A549 (cell line): Measurements from ENCODE around the gene OPA3.

Source experiments
- CEBPB ChIP-seq, 2 experiments: fragments of >200 bp in 1 of 2; sonication (Bioruptor Twin) in 1 of 2; formaldehyde crosslinking in 1 of 2; IDR thresholded peaks; 2 replicates each; pipeline ENCODE4 v1.6.1; 2012 to 2016
- EP300 ChIP-seq, 2 experiments: fragments of >200 bp; sonication (Bioruptor Twin); formaldehyde crosslinking; IDR thresholded peaks; 2 replicates in 1 of 2; 3 replicates in 1 of 2; pipeline ENCODE4 v1.6.1; 2016 to 2017
- FOSB ChIP-seq: fragments of 250-450 bp; sonication (Bioruptor Pico); IDR thresholded peaks from 2 replicates; pipeline ENCODE4 v1.5.0; 2020; ENCODE audit warnings: mild to moderate bottlenecking, moderate library complexity
- FOXS1 ChIP-seq: fragments of 250-450 bp; sonication (Bioruptor Pico); IDR thresholded peaks from 2 replicates; pipeline ENCODE4 v1.5.0; 2020; ENCODE audit warnings: mild to moderate bottlenecking, moderate library complexity
- MAZ ChIP-seq: fragments of 150-350 bp; IDR thresholded peaks from 2 replicates; pipeline ENCODE4 v1.6.1; 2014; ENCODE audit warnings: antibody characterized with exemption, low read depth, low read length, borderline replicate concordance
- PHF8 ChIP-seq: fragments of 200-600 bp; sonication (generic); IDR thresholded peaks from 2 replicates; pipeline ENCODE4 v1.6.1; 2016; ENCODE audit warnings: low read depth, mild to moderate bottlenecking, antibody characterized with exemption, moderate library complexity, borderline replicate concordance
- POLR2A ChIP-seq: IDR thresholded peaks from 2 replicates; pipeline ENCODE4 v1.6.1; 2012; ENCODE audit warnings: mild to moderate bottlenecking, low read length
- RNF2 ChIP-seq: fragments of 200-600 bp; sonication (generic); IDR thresholded peaks from 2 replicates; pipeline ENCODE4 v1.6.1; 2016; ENCODE audit warnings: low read depth, mild to moderate bottlenecking, antibody characterized with exemption, moderate library complexity, borderline replicate concordance
- TF ChIP-seq, protein P1 (sequence below): fragments of >200 bp; sonication (Bioruptor Twin); formaldehyde crosslinking; IDR thresholded peaks from 3 replicates; pipeline ENCODE4 v1.5.1; 2016

DNA sequence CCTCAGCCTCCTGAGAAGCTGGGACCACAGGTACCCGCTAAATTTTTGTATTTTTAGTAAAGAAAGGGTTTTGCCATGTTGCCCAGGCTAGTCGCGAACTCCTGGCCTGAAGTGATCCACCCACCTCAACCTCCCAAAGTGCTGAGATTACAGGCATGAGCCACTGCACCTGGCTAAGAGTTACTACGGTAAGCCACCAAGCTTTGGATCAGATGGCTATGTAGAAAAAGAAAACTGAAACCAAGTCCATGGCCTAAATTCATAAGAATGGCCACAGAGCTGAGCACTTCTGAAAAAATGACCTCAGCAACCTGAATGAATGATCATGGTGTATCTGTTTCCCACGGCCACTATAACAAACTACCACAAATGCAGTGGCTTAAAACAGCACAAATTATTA, 9.4 kb downstream of the OPA3 start:
- TF ChIP-seq FOSB (CRISPR knock-in tag) (no peak), MAZ (no peak), POLR2A (no peak), FOXS1 (CRISPR knock-in tag) (no peak), RNF2 (no peak), EP300 (IDR thresholded peaks at IDR 0.05) (no peak), CEBPB (IDR thresholded peaks at IDR 0.05) (no peak), PHF8 (no peak)
- TF ChIP-seq, protein P1, sequence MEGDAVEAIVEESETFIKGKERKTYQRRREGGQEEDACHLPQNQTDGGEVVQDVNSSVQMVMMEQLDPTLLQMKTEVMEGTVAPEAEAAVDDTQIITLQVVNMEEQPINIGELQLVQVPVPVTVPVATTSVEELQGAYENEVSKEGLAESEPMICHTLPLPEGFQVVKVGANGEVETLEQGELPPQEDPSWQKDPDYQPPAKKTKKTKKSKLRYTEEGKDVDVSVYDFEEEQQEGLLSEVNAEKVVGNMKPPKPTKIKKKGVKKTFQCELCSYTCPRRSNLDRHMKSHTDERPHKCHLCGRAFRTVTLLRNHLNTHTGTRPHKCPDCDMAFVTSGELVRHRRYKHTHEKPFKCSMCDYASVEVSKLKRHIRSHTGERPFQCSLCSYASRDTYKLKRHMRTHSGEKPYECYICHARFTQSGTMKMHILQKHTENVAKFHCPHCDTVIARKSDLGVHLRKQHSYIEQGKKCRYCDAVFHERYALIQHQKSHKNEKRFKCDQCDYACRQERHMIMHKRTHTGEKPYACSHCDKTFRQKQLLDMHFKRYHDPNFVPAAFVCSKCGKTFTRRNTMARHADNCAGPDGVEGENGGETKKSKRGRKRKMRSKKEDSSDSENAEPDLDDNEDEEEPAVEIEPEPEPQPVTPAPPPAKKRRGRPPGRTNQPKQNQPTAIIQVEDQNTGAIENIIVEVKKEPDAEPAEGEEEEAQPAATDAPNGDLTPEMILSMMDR: no peak
